H9 (cell line): ENCODE measurements around the gene UBAC2. TPM values are rescaled to one million over a fixed set of nuclear protein-coding genes. Genes with fewer than 3 reads are reported as not detected.

Experiments
- DNase-seq: peaks from one replicate; pipeline ENCODE4 v3.0.0-alpha.2; 2017
- H2AFZ ChIP-seq: one replicate; pipeline ENCODE4 v1.6.1; 2013; ENCODE audit warnings: mild to moderate bottlenecking, low read length, control low read depth, moderate library complexity
- H2AK5ac ChIP-seq: 2 replicates; pipeline ENCODE4 v1.6.1; 2013; ENCODE audit warnings: low read length, control low read depth, mixed read lengths; ENCODE audit not compliant: insufficient read length
- H2BK120ac ChIP-seq: one replicate; pipeline ENCODE4 v1.6.1; 2013; ENCODE audit warnings: low read depth, mild to moderate bottlenecking, low read length, control low read depth, inconsistent platforms; ENCODE audit not compliant: poor library complexity, severe bottlenecking
- H2BK12ac ChIP-seq: 2 replicates; pipeline ENCODE4 v1.6.1; 2013; ENCODE audit warnings: low read length, control low read depth, mixed read lengths, low read depth; ENCODE audit not compliant: insufficient read length
- H2BK15ac ChIP-seq: 2 replicates; pipeline ENCODE4 v1.6.1; 2013; ENCODE audit warnings: low read depth, low read length, control low read depth
- H2BK20ac ChIP-seq: one replicate; pipeline ENCODE4 v1.6.1; 2013; ENCODE audit warnings: low read depth, mild to moderate bottlenecking, low read length, control low read depth, inconsistent platforms; ENCODE audit not compliant: poor library complexity, severe bottlenecking
- H2BK5ac ChIP-seq: 2 replicates; pipeline ENCODE4 v1.6.1; 2013; ENCODE audit warnings: low read length, control low read depth, mixed read lengths; ENCODE audit not compliant: insufficient read length
- H3K14ac ChIP-seq: 2 replicates; pipeline ENCODE4 v1.6.1; 2013; ENCODE audit warnings: low read length, control low read depth; ENCODE audit not compliant: insufficient read depth
- H3K18ac ChIP-seq: 2 replicates; pipeline ENCODE4 v1.6.1; 2013; ENCODE audit warnings: low read depth, mild to moderate bottlenecking, mixed read lengths, low read length, control low read depth; ENCODE audit not compliant: insufficient read length
- H3K23ac ChIP-seq: 2 replicates; pipeline ENCODE4 v1.6.1; 2013; ENCODE audit warnings: low read length, control low read depth, mixed read lengths, low read depth; ENCODE audit not compliant: insufficient read length
- H3K23me2 ChIP-seq: 2 replicates; pipeline ENCODE4 v1.6.1; 2013; ENCODE audit warnings: low read depth, mild to moderate bottlenecking, mixed read lengths, low read length, control low read depth; ENCODE audit not compliant: insufficient read length, poor library complexity, severe bottlenecking
- H3K27ac ChIP-seq: 2 replicates; pipeline ENCODE4 v1.5.1; 2013; ENCODE audit warnings: low read length, control low read depth, mixed read lengths, low read depth; ENCODE audit not compliant: insufficient read length
- H3K27me3 ChIP-seq: 2 replicates; pipeline ENCODE4 v1.6.1; 2013; ENCODE audit warnings: low read length, control low read depth, inconsistent platforms; ENCODE audit not compliant: insufficient read depth
- H3K4ac ChIP-seq: 2 replicates; pipeline ENCODE4 v1.6.1; 2013; ENCODE audit warnings: low read depth, mild to moderate bottlenecking, control low read depth, inconsistent platforms, low read length, moderate library complexity
- H3K4me1 ChIP-seq: 2 replicates; pipeline ENCODE4 v1.6.1; 2013; ENCODE audit warnings: low read length, control low read depth, inconsistent platforms; ENCODE audit not compliant: insufficient read depth
- H3K4me2 ChIP-seq: 2 replicates; pipeline ENCODE4 v1.6.1; 2013; ENCODE audit warnings: low read length, control low read depth, mixed read lengths; ENCODE audit not compliant: insufficient read length, insufficient read depth
- H3K56ac ChIP-seq: 2 replicates; pipeline ENCODE4 v1.6.1; 2013; ENCODE audit warnings: low read depth, mild to moderate bottlenecking, mixed read lengths, low read length, control low read depth; ENCODE audit not compliant: insufficient read length
- H3K79me1 ChIP-seq: 2 replicates; pipeline ENCODE4 v1.6.1; 2013; ENCODE audit warnings: low read depth, mild to moderate bottlenecking, moderate library complexity, low read length, control low read depth, inconsistent platforms; ENCODE audit not compliant: insufficient read depth, poor library complexity, severe bottlenecking
- H3K79me2 ChIP-seq: 2 replicates; pipeline ENCODE4 v1.6.1; 2013; ENCODE audit warnings: low read length, control low read depth, inconsistent platforms; ENCODE audit not compliant: insufficient read depth
- H3K9ac ChIP-seq: 2 replicates; pipeline ENCODE4 v1.6.1; 2013; ENCODE audit warnings: low read length, control low read depth, mixed read lengths; ENCODE audit not compliant: insufficient read length; ENCODE audit errors: extremely low read depth
- H3K9me3 ChIP-seq: one replicate; pipeline ENCODE4 v1.6.1; 2013; ENCODE audit warnings: low read depth, low read length, inconsistent platforms; ENCODE audit not compliant: control insufficient read depth
- H3T11ph ChIP-seq: one replicate; pipeline ENCODE4 v1.6.1; 2013; ENCODE audit warnings: mild to moderate bottlenecking, low read length, control low read depth, inconsistent platforms
- H4K20me1 ChIP-seq: one replicate; pipeline ENCODE4 v1.6.1; 2013; ENCODE audit not compliant: control insufficient read depth, insufficient read length, insufficient read depth
- H4K5ac ChIP-seq: 2 replicates; pipeline ENCODE4 v1.6.1; 2013; ENCODE audit warnings: low read depth, mild to moderate bottlenecking, mixed read lengths, low read length, control low read depth; ENCODE audit not compliant: insufficient read length
- H4K8ac ChIP-seq: replicated peaks from 2 replicates; pipeline ENCODE4 v1.6.1; 2013; ENCODE audit warnings: low read length, control low read depth, mixed read lengths, low read depth; ENCODE audit not compliant: insufficient read length
- H4K91ac ChIP-seq: 2 replicates; pipeline ENCODE4 v1.6.1; 2013; ENCODE audit warnings: low read depth, mild to moderate bottlenecking, moderate library complexity, mixed read lengths, low read length, control low read depth; ENCODE audit not compliant: insufficient read length
- H3K27ac Mint-ChIP-seq, 3 experiments: 2 replicates in 2 of 3; 3 replicates in 1 of 3; pipeline ENCODE4 v1.8.0; 2020 to 2021; ENCODE audit warnings: mixed read lengths in 3 of 3, mild to moderate bottlenecking in 1 of 3, moderate library complexity in 1 of 3
- H3K27me3 Mint-ChIP-seq: 2 replicates; pipeline ENCODE4 v1.8.0; 2021; ENCODE audit warnings: low read depth, mild to moderate bottlenecking, moderate library complexity, mixed read lengths
- H3K36me3 Mint-ChIP-seq, 3 experiments: 2 replicates in 2 of 3; 3 replicates in 1 of 3; pipeline ENCODE4 v1.8.0; 2020 to 2021; ENCODE audit warnings: low read depth in 3 of 3, mixed read lengths in 3 of 3; ENCODE audit not compliant: insufficient read depth in 1 of 3
- H3K4me1 Mint-ChIP-seq, 2 experiments: 2 replicates each; pipeline ENCODE4 v1.8.0; 2020; ENCODE audit warnings: mixed read lengths in 2 of 2
- H3K4me3 Mint-ChIP-seq, 2 experiments: 2 replicates in 1 of 2; 3 replicates in 1 of 2; pipeline ENCODE4 v1.8.0; 2020 to 2021; ENCODE audit warnings: mild to moderate bottlenecking in 2 of 2, mixed read lengths in 2 of 2, moderate library complexity in 1 of 2
- H3K9me3 Mint-ChIP-seq, 2 experiments: 2 replicates in 1 of 2; 3 replicates in 1 of 2; pipeline ENCODE4 v1.8.0; 2020; ENCODE audit warnings: mild to moderate bottlenecking in 2 of 2, mixed read lengths in 2 of 2, moderate library complexity in 1 of 2
- WGBS: extraction: QIAGEN DNeasy Blood & Tissue Kit; methylation state at CpG from one replicate; pipeline ENCODE4 v1.1.7; 2013; ENCODE audit warnings: missing lambda C conversion rate, low lambda C conversion rate, mixed read lengths; ENCODE audit not compliant: insufficient read length; ENCODE audit errors: extremely low coverage; 5-methylcytosine and 5-hydroxymethylcytosine counted together
- total RNA-seq: library from RNA; stranded (reverse); gene quantifications from 2 replicates; pipeline ENCODE4 v1.2.1, GENCODE V29; 2021
- TF ChIP-seq, protein P1 (sequence below): fragments of 200-600 bp; sonication (generic); conservative IDR thresholded peaks from 3 replicates; pipeline ENCODE4 v1.8.0; 2021; ENCODE audit warnings: antibody characterized with exemption, mild to moderate bottlenecking

The UBAC2 gene
- total RNA-seq, 1 experiment from 2014 or later = 52.3 TPM

DNA sequence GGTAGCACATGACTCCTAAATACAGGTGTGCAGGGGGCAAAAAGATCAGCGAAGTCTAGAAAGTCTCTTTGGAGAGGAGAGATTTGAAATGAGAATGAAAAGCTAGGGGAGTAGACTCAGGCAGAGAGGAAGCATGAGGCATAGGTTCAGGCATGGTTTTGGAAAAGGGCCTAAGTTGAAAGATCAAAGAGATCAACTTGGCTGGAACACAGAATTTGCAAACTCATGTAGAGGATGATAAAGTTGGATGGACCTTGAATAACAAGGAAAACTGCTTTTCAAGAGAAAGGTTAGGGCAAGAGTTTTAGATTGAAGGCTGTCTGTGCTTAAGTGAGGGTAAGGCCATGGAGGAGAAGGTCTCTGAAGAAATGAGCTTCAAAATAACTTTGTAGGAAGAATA is 47.4 kb upstream of the UBAC2 start:
- no peaks in the 10 kb centered on the region for H3K36me3 Mint-ChIP-seq
- no peak for DNase-seq
- Histone ChIP-seq H4K8ac (no peak overlapping the region), H3K18ac (no peak overlapping the region), H3K27ac (no peak overlapping the region), H2BK12ac (no peak overlapping the region), H3K79me2 (no peaks in the 10 kb centered on the region), H2BK15ac (no peak overlapping the region), H3K56ac (no peak overlapping the region), H3K4me1 (no peaks in the 10 kb centered on the region), H4K20me1 (no peaks in the 10 kb centered on the region), H2BK120ac (no peak overlapping the region), H2AFZ (no peak overlapping the region), H2AK5ac (no peak overlapping the region), H3K23me2 (no peaks in the 10 kb centered on the region), H3K23ac (no peak overlapping the region), H2BK20ac (no peak overlapping the region), H4K91ac (no peak overlapping the region), H3K79me1 (no peaks in the 10 kb centered on the region), H3K4me2 (no peak overlapping the region), H2BK5ac (no peak overlapping the region), H3K14ac (no peak overlapping the region), H3K27me3 (no peaks in the 10 kb centered on the region), H4K5ac (no peak overlapping the region), H3K9me3 (no peaks in the 10 kb centered on the region), H3K4ac (no peak overlapping the region), H3K9ac (no peak overlapping the region), H3T11ph (no peak overlapping the region)
- H3K27me3 Mint-ChIP-seq = no peaks in the 10 kb centered on the region
- no peaks in the 10 kb centered on the region for H3K9me3 Mint-ChIP-seq
- no peak overlapping the region for H3K4me3 Mint-ChIP-seq
- WGBS = no CpG with 5 or more reads among the region's 1 CpG
- TF ChIP-seq, protein P1, sequence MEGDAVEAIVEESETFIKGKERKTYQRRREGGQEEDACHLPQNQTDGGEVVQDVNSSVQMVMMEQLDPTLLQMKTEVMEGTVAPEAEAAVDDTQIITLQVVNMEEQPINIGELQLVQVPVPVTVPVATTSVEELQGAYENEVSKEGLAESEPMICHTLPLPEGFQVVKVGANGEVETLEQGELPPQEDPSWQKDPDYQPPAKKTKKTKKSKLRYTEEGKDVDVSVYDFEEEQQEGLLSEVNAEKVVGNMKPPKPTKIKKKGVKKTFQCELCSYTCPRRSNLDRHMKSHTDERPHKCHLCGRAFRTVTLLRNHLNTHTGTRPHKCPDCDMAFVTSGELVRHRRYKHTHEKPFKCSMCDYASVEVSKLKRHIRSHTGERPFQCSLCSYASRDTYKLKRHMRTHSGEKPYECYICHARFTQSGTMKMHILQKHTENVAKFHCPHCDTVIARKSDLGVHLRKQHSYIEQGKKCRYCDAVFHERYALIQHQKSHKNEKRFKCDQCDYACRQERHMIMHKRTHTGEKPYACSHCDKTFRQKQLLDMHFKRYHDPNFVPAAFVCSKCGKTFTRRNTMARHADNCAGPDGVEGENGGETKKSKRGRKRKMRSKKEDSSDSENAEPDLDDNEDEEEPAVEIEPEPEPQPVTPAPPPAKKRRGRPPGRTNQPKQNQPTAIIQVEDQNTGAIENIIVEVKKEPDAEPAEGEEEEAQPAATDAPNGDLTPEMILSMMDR = no peak
- H3K27ac Mint-ChIP-seq = no peak overlapping the region
- H3K4me1 Mint-ChIP-seq = no peaks in the 10 kb centered on the region
